Stimulated activated CD8-positive, alpha-beta memory T cell treated with anti-CD3 and anti-CD28 coated beads, Interleukin-4, amount 100 ng/mL, for 1 hour (primary cell): ENCODE measurements around the gene NR1I2.

Source experiments
- DNase-seq, 2 donors: peaks; one replicate each; pipeline ENCODE4 v3.0.0-alpha.2; 2020; ENCODE audit warnings: low read depth in 2 of 2, low spot score in 1 of 2

NR1I2 gene

GRCh38 chr3:119778811-119779210 is 3.1 kb upstream of the NR1I2 start:
- no peak for DNase-seq

- DNase-seq = no peak
These were observed 2.0 kb upstream of the NR1I2 start for GRCh38 chr3:119779731-119780383.

DNA sequence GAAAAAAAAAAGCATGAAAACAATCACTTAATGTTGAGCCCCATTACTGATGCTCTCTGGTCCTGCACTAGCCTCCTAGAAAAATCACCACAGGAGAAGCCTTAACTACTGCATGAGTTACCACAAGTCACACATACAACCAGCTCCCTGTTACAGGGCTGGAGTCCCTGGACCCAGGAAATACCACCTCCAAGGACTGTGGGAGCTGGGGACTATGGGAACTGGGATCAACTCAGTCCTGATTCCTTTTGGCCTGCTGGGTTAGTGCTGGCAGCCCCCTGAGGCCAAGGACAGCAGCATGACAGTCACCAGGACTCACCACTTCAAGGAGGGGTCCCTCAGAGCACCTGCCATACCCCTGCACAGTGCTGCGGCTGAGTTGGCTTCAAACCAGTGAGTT is 559 bp downstream of the NR1I2 start:
- no peak for DNase-seq

DNA sequence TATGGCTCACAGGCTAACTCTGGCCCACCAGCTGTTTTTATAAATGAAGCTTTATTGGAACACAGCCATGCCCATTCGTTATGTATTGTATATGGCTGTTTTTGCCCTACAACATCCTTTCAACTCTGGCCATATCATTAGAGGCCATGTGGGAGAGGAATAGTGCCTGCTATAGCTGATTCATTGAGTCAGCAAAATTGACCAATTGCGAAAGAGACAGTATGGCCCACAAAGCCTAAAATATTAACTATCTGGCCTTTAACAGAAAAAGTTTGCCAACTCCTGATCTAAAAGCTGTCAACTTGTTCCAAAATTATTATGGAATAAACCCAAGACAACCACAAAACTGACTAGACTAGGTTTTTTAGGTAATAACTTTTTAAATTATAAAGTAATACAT is 1.4 kb downstream of the NR1I2 start:
- DNase-seq = no peak

- DNase-seq = no peak
These were observed 2.0 kb downstream of the NR1I2 start for GRCh38 chr3:119783883-119784282.

DNA sequence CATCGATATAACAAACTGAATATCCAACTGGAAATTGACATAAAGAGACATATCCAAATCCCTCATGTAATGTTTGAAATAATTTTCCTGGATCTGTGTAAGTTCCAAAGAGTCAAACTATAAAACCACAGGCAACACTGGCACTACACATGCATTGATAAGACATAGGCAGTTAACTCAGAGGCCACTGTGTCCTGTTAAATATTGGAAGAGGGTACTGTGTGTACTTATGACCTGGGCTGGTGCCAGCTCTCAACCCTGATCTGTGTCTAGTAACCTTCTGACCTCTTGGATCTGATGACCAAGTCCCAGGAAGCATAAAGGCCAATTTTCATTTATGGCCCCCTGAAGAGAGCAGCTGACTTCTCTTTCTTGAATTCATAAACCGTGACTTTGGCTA is 4.5 kb downstream of the NR1I2 start:
- DNase-seq = no peak

DNA sequence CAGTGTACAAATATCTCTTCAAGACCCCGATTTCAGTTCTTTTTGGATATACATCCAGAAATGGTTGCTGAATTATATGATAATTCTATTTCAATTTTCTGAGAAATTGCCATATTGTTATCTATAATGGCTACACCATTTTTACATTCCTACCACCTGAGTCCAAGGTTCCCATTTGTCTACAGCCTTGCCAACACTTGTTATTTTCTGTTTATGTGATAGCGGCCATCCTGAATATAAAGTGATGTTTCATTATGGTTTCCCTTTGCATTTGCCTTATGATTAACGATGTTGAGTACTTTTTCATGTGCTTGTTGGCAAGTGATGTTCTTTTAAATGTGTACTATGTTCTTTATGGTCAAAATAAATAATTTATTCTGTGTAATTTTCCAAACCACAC is 8.5 kb downstream of the NR1I2 start:
- DNase-seq = no peak

- no peak for DNase-seq
These were observed 10.4 kb downstream of the NR1I2 start for GRCh38 chr3:119792270-119792669.

DNA sequence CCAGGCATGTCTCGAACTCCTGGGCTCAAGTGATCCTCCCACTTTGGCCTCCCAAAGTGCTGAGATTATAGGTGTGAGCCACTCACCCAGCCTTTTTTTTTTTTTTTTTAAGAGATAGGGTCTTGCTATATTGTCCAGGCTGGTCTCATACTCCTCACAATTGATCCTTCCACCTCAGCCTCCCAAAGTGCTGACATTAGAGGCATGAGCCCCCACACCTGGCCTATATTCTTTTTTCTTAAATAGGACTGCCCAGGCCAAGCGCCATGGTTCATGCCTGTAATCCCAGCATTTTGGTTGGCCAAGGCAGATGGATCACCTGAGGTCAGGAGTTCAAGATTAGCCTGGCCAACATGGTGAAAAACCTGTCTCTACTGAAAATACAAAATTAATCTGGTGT is 12.5 kb downstream of the NR1I2 start:
- DNase-seq = no peak

DNA sequence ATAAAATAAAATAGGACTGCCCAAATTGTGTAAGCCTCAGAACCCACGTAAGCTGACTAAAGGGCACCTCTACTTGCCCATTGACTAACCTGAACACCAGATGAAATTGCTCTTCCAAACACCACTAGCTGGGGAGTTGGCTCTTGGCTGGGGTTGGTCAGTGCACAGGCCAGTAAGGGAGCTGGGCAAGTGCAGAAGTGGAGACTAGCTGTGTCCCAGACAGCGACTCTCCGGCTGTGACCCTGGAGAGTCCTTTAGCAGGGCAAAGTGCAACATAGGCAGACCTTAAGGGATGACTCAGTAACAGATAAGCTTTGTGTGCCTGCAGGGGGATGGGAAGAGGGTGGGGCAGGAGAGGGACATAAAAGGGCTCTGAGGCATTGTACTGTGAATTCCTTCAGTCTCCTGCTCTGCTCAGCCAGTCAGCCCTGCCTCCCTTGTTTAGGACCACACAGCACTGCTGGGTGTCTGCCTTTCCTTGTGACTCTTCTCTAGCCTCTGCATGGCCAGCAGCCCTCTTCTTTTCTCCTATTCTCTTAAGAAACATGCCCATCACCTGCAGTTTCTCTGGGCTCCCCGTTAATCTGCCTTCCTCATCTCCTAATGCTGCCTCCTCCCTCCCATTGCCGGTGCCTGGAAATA is 13.2 kb downstream of the NR1I2 start:
- no peak for DNase-seq

- no peak for DNase-seq
These were observed 13.9 kb downstream of the NR1I2 start for GRCh38 chr3:119795849-119796248.

DNA sequence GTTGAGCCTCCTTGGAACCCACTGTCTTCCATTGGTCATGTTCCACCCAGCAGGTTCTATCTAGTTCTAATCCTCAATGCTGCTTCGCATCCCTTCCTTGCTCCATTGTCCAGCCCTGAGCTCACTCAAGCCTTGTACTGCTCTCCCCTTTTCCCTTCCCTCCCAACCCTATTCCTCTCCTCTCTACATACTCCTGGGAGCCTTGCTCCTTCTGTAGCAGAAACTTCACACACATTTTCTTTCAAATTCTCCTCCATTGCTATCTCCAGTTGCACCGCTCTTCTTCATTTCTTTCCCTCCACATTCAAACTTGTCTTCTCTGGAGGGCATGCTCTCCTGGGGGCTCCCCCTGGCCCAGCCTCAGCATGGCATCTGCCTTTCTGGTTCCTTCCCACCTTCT is 14.5 kb downstream of the NR1I2 start:
- no peak for DNase-seq

DNA sequence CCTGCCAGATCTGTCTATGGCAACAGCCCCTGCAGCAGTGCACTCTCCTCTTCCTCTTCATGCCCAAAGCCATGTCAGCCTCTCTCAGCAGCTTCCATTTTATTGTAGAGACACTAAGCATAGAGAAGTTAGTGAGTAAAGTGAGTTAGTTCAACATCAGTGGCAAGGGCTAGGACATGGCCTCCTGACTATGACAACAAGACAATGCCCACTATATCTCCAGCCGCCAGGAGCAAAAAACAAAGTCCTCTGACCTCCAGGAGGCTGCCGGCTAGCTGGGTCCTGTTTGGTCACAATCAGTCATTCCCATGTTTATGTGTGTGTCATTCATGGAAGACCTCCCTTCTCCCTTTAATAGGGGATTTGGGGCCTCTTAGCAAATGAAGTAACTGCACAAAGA is 14.9 kb downstream of the NR1I2 start:
- DNase-seq = no peak

- no peak for DNase-seq
These were observed 18.9 kb downstream of the NR1I2 start for GRCh38 chr3:119800844-119801243.

- DNase-seq = no peak
These were observed 26.3 kb downstream of the NR1I2 start for GRCh38 chr3:119808244-119808643.

DNA sequence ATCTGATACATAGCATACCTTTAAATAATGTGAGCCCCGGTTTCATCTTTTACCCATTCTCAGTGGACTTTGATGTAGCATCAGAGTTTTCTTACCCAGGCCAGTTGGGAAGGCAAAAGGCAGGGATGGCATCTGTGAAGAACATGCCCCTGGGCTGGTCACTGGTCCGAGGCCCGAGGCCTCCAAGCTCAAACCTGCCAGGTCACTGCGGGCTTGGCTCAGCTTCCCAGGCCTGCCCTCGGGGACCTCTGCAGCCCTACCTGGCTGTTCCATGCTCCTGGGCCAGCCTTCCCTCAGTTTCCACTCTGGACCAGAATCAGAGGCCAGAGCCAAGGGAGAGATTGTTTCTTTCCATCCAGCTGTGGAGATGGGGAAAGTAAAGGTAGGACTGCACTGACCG is 26.9 kb downstream of the NR1I2 start:
- DNase-seq = no peak

GRCh38 chr3:119809249-119810017 is 27.5 kb downstream of the NR1I2 start:
- no peak for DNase-seq

DNA sequence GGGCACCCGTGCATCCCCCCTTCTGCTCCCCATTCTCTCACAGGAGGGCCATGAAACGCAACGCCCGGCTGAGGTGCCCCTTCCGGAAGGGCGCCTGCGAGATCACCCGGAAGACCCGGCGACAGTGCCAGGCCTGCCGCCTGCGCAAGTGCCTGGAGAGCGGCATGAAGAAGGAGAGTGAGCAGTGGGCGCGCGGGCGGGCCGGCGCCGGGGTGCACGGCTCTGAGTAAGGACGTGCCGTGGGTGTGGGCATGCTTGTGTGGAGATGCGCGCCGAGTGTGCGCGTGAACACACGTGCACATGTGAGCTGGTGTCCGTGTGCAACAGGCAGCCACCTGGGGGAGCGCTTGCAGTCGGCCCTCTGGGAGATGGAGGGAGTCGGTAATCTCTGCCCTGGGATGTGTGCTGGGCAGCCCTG is 28.1 kb downstream of the NR1I2 start:
- DNase-seq = peak in 1 of 2 donors; percentile 15

GRCh38 chr3:119812491-119813058 is 30.7 kb downstream of the NR1I2 start:
- no peak for DNase-seq

DNA sequence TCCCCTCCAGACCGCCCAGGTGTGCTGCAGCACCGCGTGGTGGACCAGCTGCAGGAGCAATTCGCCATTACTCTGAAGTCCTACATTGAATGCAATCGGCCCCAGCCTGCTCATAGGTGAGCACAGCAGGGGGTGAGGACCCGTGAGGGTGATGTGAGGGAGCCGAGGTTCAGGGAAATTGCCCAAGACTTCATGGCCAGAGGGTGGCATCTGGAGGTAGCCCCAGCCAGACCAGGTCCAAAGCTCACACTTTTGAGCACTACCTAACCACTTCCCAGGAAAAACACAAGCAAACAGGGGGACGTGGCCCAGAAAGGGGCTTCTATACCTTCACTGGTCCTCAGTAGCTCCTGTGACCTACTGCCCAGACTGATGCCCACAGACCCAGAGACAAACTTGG is 33.8 kb downstream of the NR1I2 start:
- no peak for DNase-seq

- no peak for DNase-seq
These were observed 35.2 kb downstream of the NR1I2 start for GRCh38 chr3:119817071-119817470.
